ENCODE data around the gene GPA33. TPM values are rescaled to one million over a fixed set of nuclear protein-coding genes. Genes with fewer than 3 reads are reported as not detected.

GPA33 gene
- total and polyA plus RNA-seq, 2 donors (not counting 1 experiment from before 2014, with no cell fraction given) = not detected

DNA sequence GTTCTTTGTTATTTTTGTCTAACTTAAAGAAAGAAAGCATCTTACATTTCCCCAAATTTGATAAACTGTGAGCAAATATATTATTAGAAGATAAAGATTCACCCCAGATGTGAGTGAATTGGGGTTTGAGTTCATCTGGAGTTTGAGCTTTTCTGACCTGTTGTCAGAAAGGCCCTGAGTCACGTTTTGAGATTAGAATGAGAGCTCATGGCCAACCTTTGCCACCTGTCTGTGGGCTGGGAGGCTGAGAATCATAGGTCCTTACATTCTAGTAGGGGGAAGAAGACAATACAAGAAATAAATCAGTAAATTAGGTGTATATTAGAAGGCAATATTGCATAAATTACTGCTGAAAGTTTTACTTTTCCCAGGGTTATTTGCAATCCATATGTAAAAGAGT is 26.0 kb upstream of the GPA33 start:
- no peak overlapping the region for H3K4me2 ChIP-seq (ENCODE audit: extremely low read depth, insufficient read depth, low read length)
- no peaks in the 10 kb centered on the region for H3K36me3 ChIP-seq (ENCODE audit: control insufficient read depth, insufficient read depth, low read length)
- no peak overlapping the region for H3K9ac ChIP-seq (ENCODE audit: insufficient read depth, low read length)

DNA sequence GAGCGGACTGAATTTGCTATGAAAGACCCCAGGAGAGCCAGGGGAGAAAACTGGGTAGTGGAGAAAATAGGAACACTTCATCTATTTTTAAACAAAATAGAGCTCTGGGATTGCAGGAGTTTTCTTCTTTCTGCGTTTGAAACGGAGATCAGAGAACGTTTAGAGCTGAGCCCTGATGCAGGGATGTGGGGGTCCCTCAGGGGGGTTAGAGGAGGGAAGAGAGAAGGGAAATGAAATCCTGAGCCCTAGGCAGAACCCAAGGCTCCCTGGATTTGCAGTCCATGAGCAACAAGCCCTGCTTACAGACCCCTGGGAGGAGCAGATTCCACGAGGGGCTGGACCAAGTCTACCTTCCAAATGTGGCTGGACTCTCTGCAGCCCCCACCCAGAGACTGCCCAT is 25.5 kb upstream of the GPA33 start:
- no peak for TF ChIP-seq EZH2 (IDR thresholded peaks at IDR 0.05; ENCODE audit: low read length, missing control alignments)
- TF ChIP-seq, protein P1, sequence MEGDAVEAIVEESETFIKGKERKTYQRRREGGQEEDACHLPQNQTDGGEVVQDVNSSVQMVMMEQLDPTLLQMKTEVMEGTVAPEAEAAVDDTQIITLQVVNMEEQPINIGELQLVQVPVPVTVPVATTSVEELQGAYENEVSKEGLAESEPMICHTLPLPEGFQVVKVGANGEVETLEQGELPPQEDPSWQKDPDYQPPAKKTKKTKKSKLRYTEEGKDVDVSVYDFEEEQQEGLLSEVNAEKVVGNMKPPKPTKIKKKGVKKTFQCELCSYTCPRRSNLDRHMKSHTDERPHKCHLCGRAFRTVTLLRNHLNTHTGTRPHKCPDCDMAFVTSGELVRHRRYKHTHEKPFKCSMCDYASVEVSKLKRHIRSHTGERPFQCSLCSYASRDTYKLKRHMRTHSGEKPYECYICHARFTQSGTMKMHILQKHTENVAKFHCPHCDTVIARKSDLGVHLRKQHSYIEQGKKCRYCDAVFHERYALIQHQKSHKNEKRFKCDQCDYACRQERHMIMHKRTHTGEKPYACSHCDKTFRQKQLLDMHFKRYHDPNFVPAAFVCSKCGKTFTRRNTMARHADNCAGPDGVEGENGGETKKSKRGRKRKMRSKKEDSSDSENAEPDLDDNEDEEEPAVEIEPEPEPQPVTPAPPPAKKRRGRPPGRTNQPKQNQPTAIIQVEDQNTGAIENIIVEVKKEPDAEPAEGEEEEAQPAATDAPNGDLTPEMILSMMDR (conservative IDR thresholded peaks at IDR 0.05 in 1 of 2, IDR thresholded peaks at IDR 0.05 in 1 of 2; ENCODE audit: low read depth in 1 of 2, low read length in 2 of 2) = no peak
- no peak overlapping the region for H3K9ac ChIP-seq (ENCODE audit: insufficient read depth, low read length)
- no peaks in the 10 kb centered on the region for H3K36me3 ChIP-seq (ENCODE audit: control insufficient read depth, insufficient read depth, low read length)
- no peaks in the 10 kb centered on the region for H3K9me3 ChIP-seq (ENCODE audit: control insufficient read depth, insufficient read depth, low read depth, low read length)
- no peak for DNase-seq (ENCODE audit: low read depth in 2 of 2)
- H4K20me1 ChIP-seq (ENCODE audit: control insufficient read depth, extremely low read depth, insufficient read depth, low read length) = no peaks in the 10 kb centered on the region
- H3K27me3 ChIP-seq (ENCODE audit: control insufficient read depth, insufficient read depth, low read length) = no peaks in the 10 kb centered on the region
- no peak overlapping the region for H3K27ac ChIP-seq (ENCODE audit: insufficient read depth, low read length)
- no peaks in the 10 kb centered on the region for H3K4me1 ChIP-seq (ENCODE audit: control insufficient read depth, extremely low read depth, insufficient read depth, low read length)
- H3K79me2 ChIP-seq (ENCODE audit: control insufficient read depth, insufficient read depth, low read length) = no peaks in the 10 kb centered on the region
- H3K4me2 ChIP-seq (ENCODE audit: extremely low read depth, insufficient read depth, low read length) = no peak overlapping the region
- H2AFZ ChIP-seq (ENCODE audit: low read length) = no peak overlapping the region
- no peak overlapping the region for H3K4me3 ChIP-seq (replicated peaks in 1 of 4; ENCODE audit: control extremely low read depth in 1 of 4, insufficient read depth in 1 of 4, low read depth in 3 of 4, low read length in 4 of 4)

More for the DNA sequence above, 26.0 kb upstream of the GPA33 start:
- Histone ChIP-seq H3K27me3 (ENCODE audit: control insufficient read depth, insufficient read depth, low read length) (no peaks in the 10 kb centered on the region), H4K20me1 (ENCODE audit: control insufficient read depth, extremely low read depth, insufficient read depth, low read length) (no peaks in the 10 kb centered on the region), H3K4me3 (replicated peaks in 1 of 4; ENCODE audit: control extremely low read depth in 1 of 4, insufficient read depth in 1 of 4, low read depth in 3 of 4, low read length in 4 of 4) (no peak overlapping the region), H3K79me2 (ENCODE audit: control insufficient read depth, insufficient read depth, low read length) (no peaks in the 10 kb centered on the region), H3K4me1 (ENCODE audit: control insufficient read depth, extremely low read depth, insufficient read depth, low read length) (no peaks in the 10 kb centered on the region), H2AFZ (ENCODE audit: low read length) (no peak overlapping the region), H3K9me3 (ENCODE audit: control insufficient read depth, insufficient read depth, low read depth, low read length) (no peaks in the 10 kb centered on the region), H3K27ac (ENCODE audit: insufficient read depth, low read length) (no peak overlapping the region)
- DNase-seq (ENCODE audit: low read depth in 2 of 2) = no peak
- TF ChIP-seq EZH2 (IDR thresholded peaks at IDR 0.05; ENCODE audit: low read length, missing control alignments) = no peak

DNA sequence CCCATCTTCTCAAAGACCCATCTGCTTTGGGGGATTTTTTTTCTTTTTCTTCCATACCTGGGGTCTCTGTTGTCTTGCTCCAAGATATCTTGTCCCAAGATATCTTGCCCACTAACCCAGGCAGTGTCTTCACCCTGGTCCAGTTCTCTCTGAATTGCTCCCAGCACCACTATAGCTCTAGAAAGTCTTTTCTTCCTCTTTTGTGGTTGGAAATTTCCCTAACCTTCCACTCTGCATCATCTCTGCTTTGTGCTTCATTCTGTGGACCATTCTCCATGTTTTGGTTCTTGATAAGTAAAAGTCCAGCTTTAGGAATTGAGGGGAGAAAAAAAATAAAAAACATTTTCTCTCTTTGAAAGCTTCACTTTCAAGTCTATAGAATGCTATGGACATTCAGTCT is 24.5 kb upstream of the GPA33 start:
- Histone ChIP-seq H3K4me1 (ENCODE audit: control insufficient read depth, extremely low read depth, insufficient read depth, low read length) (no peaks in the 10 kb centered on the region), H3K4me2 (ENCODE audit: extremely low read depth, insufficient read depth, low read length) (no peak overlapping the region), H3K9me3 (ENCODE audit: control insufficient read depth, insufficient read depth, low read depth, low read length) (no peaks in the 10 kb centered on the region), H4K20me1 (ENCODE audit: control insufficient read depth, extremely low read depth, insufficient read depth, low read length) (no peaks in the 10 kb centered on the region), H3K27me3 (ENCODE audit: control insufficient read depth, insufficient read depth, low read length) (no peaks in the 10 kb centered on the region), H3K36me3 (ENCODE audit: control insufficient read depth, insufficient read depth, low read length) (no peaks in the 10 kb centered on the region), H3K27ac (ENCODE audit: insufficient read depth, low read length) (no peak overlapping the region), H2AFZ (ENCODE audit: low read length) (no peak overlapping the region), H3K4me3 (replicated peaks in 1 of 4; ENCODE audit: control extremely low read depth in 1 of 4, insufficient read depth in 1 of 4, low read depth in 3 of 4, low read length in 4 of 4) (no peak overlapping the region), H3K79me2 (ENCODE audit: control insufficient read depth, insufficient read depth, low read length) (no peaks in the 10 kb centered on the region), H3K9ac (ENCODE audit: insufficient read depth, low read length) (no peak overlapping the region)
- TF ChIP-seq, protein P1 (conservative IDR thresholded peaks at IDR 0.05 in 1 of 2, IDR thresholded peaks at IDR 0.05 in 1 of 2; ENCODE audit: low read depth in 1 of 2, low read length in 2 of 2) = no peak
- no peak for TF ChIP-seq EZH2 (IDR thresholded peaks at IDR 0.05; ENCODE audit: low read length, missing control alignments)
- DNase-seq (ENCODE audit: low read depth in 2 of 2) = no peak
